ENCODE data around the gene KCNMB2.
"Not testable (repeated sequence)": the region's sequence is repeated elsewhere in the genome, so short reads cannot be mapped to it uniquely, and the experiment has no call there.

The KCNMB2 gene

GRCh38 chr3:178518660-178519396 lies 17.4 kb upstream of the KCNMB2 start:
- in situ Hi-C loops (cut with MboI; ENCODE audit: low sequenced_read_pairs) = no loop called here

GRCh38 chr3:178519701-178520100 lies 16.5 kb upstream of the KCNMB2 start:
- in situ Hi-C loops (cut with MboI; ENCODE audit: low sequenced_read_pairs) = no loop called here

DNA sequence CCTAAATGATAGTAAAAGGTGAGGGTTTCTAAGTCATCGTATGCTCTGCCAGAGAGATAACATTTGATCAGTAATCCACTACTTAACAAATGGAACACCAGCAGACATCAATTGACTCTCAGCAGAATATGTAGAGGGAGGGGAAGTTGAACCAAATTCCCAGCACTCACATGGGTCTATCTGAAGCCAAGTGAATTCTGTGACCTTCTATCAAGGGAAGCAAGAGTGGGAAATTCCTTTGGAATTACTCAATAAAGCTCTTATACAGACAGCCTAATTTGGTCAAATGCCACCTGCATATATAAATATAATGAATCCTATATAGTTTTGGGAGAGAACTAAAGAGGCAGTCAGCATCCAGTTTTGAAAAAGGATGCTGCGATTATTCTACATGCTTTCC lies 15.8 kb upstream of the KCNMB2 start:
- in situ Hi-C loops (cut with MboI; ENCODE audit: low sequenced_read_pairs) = no loop called here

- in situ Hi-C loops (cut with MboI; ENCODE audit: low sequenced_read_pairs) = no loop called here
Measured at GRCh38 chr3:178522200-178523052, 13.8 kb upstream of the KCNMB2 start.

- in situ Hi-C loops (cut with MboI; ENCODE audit: low sequenced_read_pairs) = no loop called here
Measured at GRCh38 chr3:178525251-178525650, 11.0 kb upstream of the KCNMB2 start.

GRCh38 chr3:178526291-178526690 lies 9.9 kb upstream of the KCNMB2 start:
- in situ Hi-C loops (cut with MboI; ENCODE audit: low sequenced_read_pairs) = no loop called here

- in situ Hi-C loops (cut with MboI; ENCODE audit: low sequenced_read_pairs) = no loop called here
Measured at GRCh38 chr3:178527981-178528380, 8.3 kb upstream of the KCNMB2 start.

DNA sequence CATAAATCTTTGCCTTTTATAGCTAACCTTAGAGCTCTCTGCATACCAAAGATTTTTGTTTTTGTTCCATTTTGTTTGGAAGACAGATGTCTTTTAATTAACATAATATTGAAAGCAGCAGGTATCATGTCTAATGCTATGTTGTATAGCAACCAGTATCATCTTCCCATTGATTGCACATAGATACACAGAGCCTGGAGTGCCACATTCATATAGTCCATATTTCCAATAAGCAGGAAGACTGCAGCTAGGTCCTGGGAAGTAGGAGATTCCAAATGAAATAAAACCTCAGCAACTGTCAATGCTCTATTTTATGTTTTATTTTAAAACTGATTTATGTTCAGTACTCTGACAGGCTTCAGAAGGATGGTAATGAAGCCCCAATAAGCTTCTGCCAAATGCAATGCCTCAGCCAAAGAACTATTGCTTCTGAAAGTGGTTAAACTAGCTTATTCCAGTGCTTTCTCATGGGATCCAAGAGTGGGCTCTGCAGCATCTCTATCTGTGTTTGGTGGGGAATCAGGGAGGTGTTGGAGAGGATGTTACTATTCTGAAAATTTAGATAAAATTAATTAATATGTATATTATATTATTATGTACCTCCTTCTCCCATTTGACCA lies 6.5 kb upstream of the KCNMB2 start:
- in situ Hi-C loops (cut with MboI; ENCODE audit: low sequenced_read_pairs) = no loop called here

GRCh38 chr3:178532476-178532875 lies 3.8 kb upstream of the KCNMB2 start:
- in situ Hi-C loops (cut with MboI; ENCODE audit: low sequenced_read_pairs) = no loop called here

GRCh38 chr3:178537122-178537705 lies 978 bp downstream of the KCNMB2 start:
- in situ Hi-C loops (cut with MboI; ENCODE audit: low sequenced_read_pairs) = no loop called here

DNA sequence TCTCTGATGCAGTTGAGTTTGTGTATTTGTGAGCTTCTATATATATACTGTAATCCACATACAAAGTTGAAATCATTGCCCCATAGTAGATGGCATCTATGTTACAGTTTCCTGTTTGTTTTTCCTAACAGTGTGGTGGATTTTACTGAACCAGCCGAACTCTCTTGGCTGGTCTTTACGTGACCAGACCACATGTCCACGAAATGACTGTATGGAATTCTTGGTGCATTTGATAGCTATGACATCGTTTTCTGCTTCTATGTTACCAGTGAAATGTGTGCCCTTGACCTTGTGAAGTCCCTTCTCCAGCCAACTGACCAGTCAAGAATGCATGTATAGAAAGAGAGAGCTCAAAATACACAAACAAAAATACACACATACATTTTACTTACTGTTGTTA lies 1.8 kb downstream of the KCNMB2 start:
- in situ Hi-C loops (cut with MboI; ENCODE audit: low sequenced_read_pairs) = no loop called here

GRCh38 chr3:178540184-178540583 lies 3.9 kb downstream of the KCNMB2 start:
- in situ Hi-C loops (cut with MboI; ENCODE audit: low sequenced_read_pairs) = no loop called here

DNA sequence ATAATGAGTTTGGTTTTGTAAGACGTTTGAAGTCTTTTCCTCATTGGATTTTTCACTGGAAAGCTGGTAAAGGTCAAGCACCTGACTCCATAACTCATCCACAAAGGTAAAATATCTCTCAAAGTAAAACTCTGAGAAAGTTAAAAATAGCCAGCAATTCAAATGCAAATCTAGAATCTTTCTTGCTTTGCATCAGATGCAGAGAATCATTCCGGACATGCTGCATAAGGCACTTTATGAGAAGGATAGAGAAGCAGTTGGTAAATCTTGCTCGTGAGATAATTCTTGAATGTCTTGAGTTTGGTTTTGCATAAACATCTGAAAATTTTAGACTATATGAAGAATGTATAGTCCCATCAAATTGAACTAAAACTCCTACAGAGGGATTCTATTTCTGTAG lies 9.1 kb downstream of the KCNMB2 start:
- in situ Hi-C loops (cut with MboI; ENCODE audit: low sequenced_read_pairs) = no loop called here

DNA sequence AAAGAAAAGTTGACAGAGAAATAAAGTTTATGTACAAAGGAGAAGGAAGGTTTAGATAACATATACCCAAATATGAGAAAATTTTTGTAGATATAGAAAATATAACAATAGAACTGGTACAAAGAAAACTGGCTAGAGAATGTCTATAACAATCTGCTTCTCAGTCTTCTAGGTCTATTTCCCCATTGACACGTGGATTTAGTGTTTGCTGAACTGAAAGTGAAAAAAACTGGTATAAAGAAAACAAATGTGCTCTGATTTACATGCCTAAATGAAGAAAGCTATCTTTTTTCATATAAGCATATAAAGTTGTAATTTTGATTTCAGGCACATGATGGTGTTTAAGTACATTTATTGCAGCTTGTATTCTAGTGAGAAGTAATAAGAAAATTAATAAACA lies 9.8 kb downstream of the KCNMB2 start:
- in situ Hi-C loops (cut with MboI; ENCODE audit: low sequenced_read_pairs) = no loop called here

DNA sequence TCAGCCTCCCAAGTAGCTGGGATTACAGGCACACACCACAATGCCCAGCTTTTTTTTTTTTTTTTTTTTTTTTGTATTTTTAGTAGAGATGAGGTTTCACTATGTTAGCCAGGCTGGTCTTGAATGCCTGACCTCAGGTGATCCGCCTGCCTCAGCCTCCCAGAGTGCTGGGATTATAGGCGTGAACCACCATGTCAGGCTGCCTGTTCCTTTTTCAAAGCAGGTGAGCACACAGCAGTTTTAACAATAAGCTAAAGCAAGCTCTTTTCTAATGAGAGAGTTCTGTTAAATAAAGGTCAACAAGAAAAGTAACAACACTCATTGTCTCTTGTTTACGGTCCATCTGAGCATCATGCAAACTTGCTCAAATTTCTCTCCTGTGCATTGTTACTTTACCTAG lies 13.2 kb downstream of the KCNMB2 start:
- in situ Hi-C loops (cut with MboI; ENCODE audit: low sequenced_read_pairs) = not testable (repeated sequence)

- in situ Hi-C loops (cut with MboI; ENCODE audit: low sequenced_read_pairs) = no loop called here
Measured at GRCh38 chr3:178551916-178552321, 15.7 kb downstream of the KCNMB2 start.

DNA sequence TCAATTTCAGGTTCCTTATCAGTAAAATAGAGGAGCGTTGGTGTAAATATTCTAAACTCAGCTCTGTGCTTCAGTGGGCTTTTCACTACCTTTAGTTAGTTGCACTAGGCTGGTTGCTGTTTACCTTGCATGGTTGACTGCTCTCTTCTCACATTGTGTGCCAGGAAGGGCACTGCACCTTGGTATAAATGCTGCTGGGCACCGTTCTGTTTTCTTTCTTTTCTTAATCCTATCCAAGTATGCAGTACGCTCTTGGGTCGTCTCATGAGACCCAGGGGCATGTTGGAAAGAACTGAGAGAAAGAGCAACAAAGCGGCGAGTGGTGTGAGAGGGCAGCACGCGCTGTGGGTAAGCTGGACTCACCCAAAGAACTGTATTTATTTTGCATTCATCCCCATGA lies 22.4 kb downstream of the KCNMB2 start:
- in situ Hi-C loops (cut with MboI; ENCODE audit: low sequenced_read_pairs) = no loop called here

- in situ Hi-C loops (cut with MboI; ENCODE audit: low sequenced_read_pairs) = no loop called here
Measured at GRCh38 chr3:178560759-178561158, 24.5 kb downstream of the KCNMB2 start.

DNA sequence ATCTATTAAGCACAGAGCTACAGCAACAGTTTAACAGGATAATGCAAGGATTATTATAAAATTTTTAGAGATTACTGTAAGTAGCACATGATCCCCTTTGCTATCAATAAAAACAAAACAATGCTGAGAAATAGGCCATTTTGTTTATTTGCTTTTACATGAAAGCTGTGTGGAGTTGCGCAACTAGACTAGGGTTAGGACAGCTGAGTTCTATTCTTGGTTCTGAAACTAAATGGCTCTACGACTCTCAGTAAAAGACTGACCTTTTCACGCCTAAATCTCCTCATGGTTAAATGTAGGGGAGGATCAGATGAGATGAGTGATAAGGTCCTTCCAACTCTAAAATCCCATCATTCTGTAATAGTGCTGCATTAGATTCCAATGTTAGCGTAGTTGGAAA lies 25.0 kb downstream of the KCNMB2 start:
- in situ Hi-C loops (cut with MboI; ENCODE audit: low sequenced_read_pairs) = no loop called here

DNA sequence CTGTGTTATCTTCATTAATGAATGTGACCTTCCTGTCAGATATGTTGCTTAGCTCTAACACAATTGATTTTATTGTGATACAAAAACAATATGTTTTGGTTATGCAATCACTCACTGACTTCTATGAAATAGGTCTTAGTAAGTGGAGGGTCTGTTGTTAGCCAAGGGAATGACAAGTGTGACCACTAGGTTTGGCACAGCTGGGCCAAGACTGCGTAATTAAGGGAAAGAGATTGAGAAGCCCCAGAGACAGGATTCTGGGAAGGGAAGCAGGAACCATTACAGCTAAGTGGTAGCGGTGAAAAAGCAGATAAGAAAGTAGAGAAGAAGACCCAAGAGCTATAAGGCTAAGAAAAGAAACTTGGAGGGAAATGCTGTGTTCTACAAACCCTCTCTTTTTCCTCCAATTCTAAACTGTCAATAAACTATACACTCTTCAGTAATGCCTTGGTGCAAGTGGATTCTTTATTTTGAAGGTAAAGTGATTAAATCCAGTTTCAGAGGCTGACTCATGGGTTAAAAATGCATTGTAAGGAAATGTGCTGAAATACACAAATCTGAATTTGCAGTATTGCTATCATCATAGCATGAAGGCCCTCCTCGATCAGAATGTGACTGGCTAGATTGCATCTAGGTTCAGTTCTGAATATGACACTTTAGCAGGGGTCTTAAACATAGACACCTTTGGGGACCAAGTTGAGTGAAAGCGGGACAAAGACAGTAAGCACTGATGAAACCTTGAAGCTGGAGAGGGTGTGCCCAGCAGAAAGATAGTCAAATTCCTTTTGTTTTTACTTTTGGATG lies 26.1 kb downstream of the KCNMB2 start:
- in situ Hi-C loops (cut with MboI; ENCODE audit: low sequenced_read_pairs) = no loop called here

GRCh38 chr3:178562947-178563232 lies 26.7 kb downstream of the KCNMB2 start:
- in situ Hi-C loops (cut with MboI; ENCODE audit: low sequenced_read_pairs) = no loop called here
